HepG2 (cell line): ENCODE data around the gene MX2. TPM values are rescaled to one million over a fixed set of nuclear protein-coding genes. Genes with fewer than 3 reads are reported as not detected.

Experiments used
- ATAC-seq: fragments of 200-7000 bp; cut with Tn5 transposase; 3 replicates; pipeline ENCODE4 v1.9.1; 2020; ENCODE audit warnings: mild to moderate bottlenecking, moderate library complexity
- BruUV-seq: library from RNA; stranded (reverse); fragments of 400-500 nt; replicated peaks from 2 replicates; lab custom pipeline; 2021; lab: Mats Ljungman, UMichigan
- CTCF ChIA-PET: fragments of 300-600 bp; formaldehyde crosslinking; extraction: SDS; loops from one replicate; lab custom pipeline; 2021; ENCODE audit warnings: low total read pairs, inconsistent platforms, low intra/inter-chr PET ratio; lab: Yijun Ruan, JAX
- POLR2A ChIA-PET: fragments of 350-600 bp; sonication (Branson Sonifier 250); formaldehyde crosslinking; loops from one replicate; lab custom pipeline; 2020; ENCODE audit warnings: antibody characterized with exemption, inconsistent platforms; lab: Yijun Ruan, JAX
- DNase-seq: peaks from one replicate; pipeline ENCODE4 v3.0.0-alpha.2; 2015; ENCODE audit warnings: low spot score
- FAIRE-seq: peaks from 3 replicates; lab custom pipeline; 2011; peaks lifted over from hg19 to GRCh38; lab: Jason Lieb, UNC
- H2AFZ ChIP-seq: one replicate; pipeline ENCODE4 v1.6.1; 2011; ENCODE audit warnings: low read length, inconsistent platforms
- H3K27ac ChIP-seq: fragments of 300-600 bp; 3 replicates; pipeline ENCODE4 v1.8.0; 2011; ENCODE audit warnings: mixed run types, mild to moderate bottlenecking, mixed read lengths, low read length, inconsistent platforms; ENCODE audit not compliant: insufficient read depth; ENCODE audit errors: extremely low read length
- H3K27me3 ChIP-seq, 2 experiments: fragments of 200-600 bp in 1 of 2; 2 replicates in 1 of 2; 3 replicates in 1 of 2; pipeline versions ENCODE4 v1.6.0 to v1.8.0; 2011; ENCODE audit warnings: low read length in 2 of 2, mild to moderate bottlenecking in 2 of 2, moderate library complexity in 2 of 2, inconsistent platforms in 1 of 2; ENCODE audit not compliant: insufficient read depth in 2 of 2, control insufficient read depth in 1 of 2
- H3K36me3 ChIP-seq, 2 experiments: fragments of 200-600 bp in 1 of 2; replicated peaks in 1 of 2; 2 replicates in 1 of 2; 3 replicates in 1 of 2; pipeline versions ENCODE4 v1.5.1 to v1.8.0; 2011; ENCODE audit warnings: low read length in 2 of 2, inconsistent platforms in 1 of 2; ENCODE audit not compliant: insufficient read depth in 2 of 2, control insufficient read depth in 1 of 2
- H3K4me1 ChIP-seq: 2 replicates; pipeline ENCODE4 v1.5.1; 2012; ENCODE audit warnings: low read length, inconsistent platforms; ENCODE audit not compliant: insufficient read depth
- H3K4me2 ChIP-seq: 2 replicates; pipeline ENCODE4 v1.6.0; 2011; ENCODE audit warnings: low read depth, low read length, inconsistent platforms
- H3K4me3 ChIP-seq, 3 experiments: fragments of 200-600 bp in 1 of 3; sonication (generic), shearing (Covaris generic) in 1 of 3; replicated peaks in 1 of 3; 2 replicates each; pipeline ENCODE4 v1.5.1; 2011 to 2016; ENCODE audit warnings: low read length in 3 of 3, inconsistent platforms in 2 of 3, low read depth in 2 of 3, mild to moderate bottlenecking in 2 of 3, control low read depth in 1 of 3, mixed read lengths in 1 of 3; ENCODE audit not compliant: insufficient read depth in 1 of 3
- H3K79me2 ChIP-seq: one replicate; pipeline ENCODE4 v1.6.1; 2011; ENCODE audit warnings: low read length, inconsistent platforms; ENCODE audit not compliant: insufficient read depth
- H3K9ac ChIP-seq: 2 replicates; pipeline ENCODE4 v1.6.0; 2011; ENCODE audit warnings: mild to moderate bottlenecking, low read depth, low read length, inconsistent platforms; ENCODE audit not compliant: insufficient read depth
- H3K9me3 ChIP-seq: 2 replicates; pipeline ENCODE4 v1.5.1; 2012; ENCODE audit warnings: mild to moderate bottlenecking, low read length
- H4K20me1 ChIP-seq: 2 replicates; pipeline ENCODE4 v1.6.0; 2011; ENCODE audit warnings: inconsistent platforms, mild to moderate bottlenecking, low read length, moderate library complexity; ENCODE audit not compliant: insufficient read depth
- BRCA1 ChIP-seq: sonication (generic); formaldehyde crosslinking; IDR thresholded peaks from 2 replicates; pipeline ENCODE4 v1.4.0; 2020; ENCODE audit warnings: missing genetic modification reagents
- JDP2 ChIP-seq: sonication (generic); formaldehyde crosslinking; IDR thresholded peaks from 2 replicates; pipeline ENCODE4 v1.8.1; 2022; ENCODE audit warnings: missing genetic modification reagents, borderline replicate concordance
- KDM1A ChIP-seq: IDR thresholded peaks from 2 replicates; pipeline ENCODE4 v1.6.1; 2016; ENCODE audit warnings: missing compliant biosample characterization
- PRDM4 ChIP-seq: sonication (generic); formaldehyde crosslinking; IDR thresholded peaks from 2 replicates; pipeline ENCODE4 v1.9.0; 2021; ENCODE audit warnings: missing genetic modification reagents, borderline replicate concordance
- RBM39 ChIP-seq: fragments of 200-400 bp; formaldehyde crosslinking; IDR thresholded peaks from one replicate; pipeline ENCODE4 v1.6.1; 2018; ENCODE audit warnings: antibody characterized with exemption, mild to moderate bottlenecking, low read depth, low read length; ENCODE audit not compliant: poor library complexity, severe bottlenecking
- ZBTB2 ChIP-seq: sonication (generic); formaldehyde crosslinking; IDR thresholded peaks from 2 replicates; pipeline ENCODE4 v1.8.0; 2022; ENCODE audit warnings: low read depth, missing genetic modification reagents
- ZNF12 ChIP-seq: sonication (generic); formaldehyde crosslinking; IDR thresholded peaks from 2 replicates; pipeline ENCODE4 v1.5.0; 2020; ENCODE audit warnings: missing genetic modification reagents
- ZNF136 ChIP-seq: sonication (generic); formaldehyde crosslinking; IDR thresholded peaks from 2 replicates; pipeline ENCODE4 v1.8.1; 2022; ENCODE audit warnings: low read depth, mild to moderate bottlenecking, moderate library complexity, missing genetic modification reagents
- ZNF280B ChIP-seq: sonication (generic); formaldehyde crosslinking; IDR thresholded peaks from 2 replicates; pipeline ENCODE4 v1.5.0; 2020; ENCODE audit warnings: missing genetic modification reagents, mild to moderate bottlenecking, borderline replicate concordance
- ZNF512 ChIP-seq: sonication (generic); formaldehyde crosslinking; IDR thresholded peaks from 2 replicates; pipeline ENCODE4 v1.4.0; 2020; ENCODE audit warnings: mild to moderate bottlenecking, missing genetic modification reagents
- whole genome bisulfite sequencing: methylation state at CpG from one replicate; pipeline ENCODE4 v1.1.6; 2017; ENCODE audit warnings: low lambda C conversion rate; 5-methylcytosine and 5-hydroxymethylcytosine counted together
- in situ Hi-C: cut with HindIII; loops from 2 replicates; pipeline ENCODE4 v1.10.0; 2017; ENCODE audit warnings: low pct_unique_long_range_greater_than_20kb; ENCODE audit not compliant: extremely low pct_ligation_motif_present
- intact Hi-C: fragments of 100-400 bp; cut with micrococcal nuclease; formaldehyde crosslinking; loops from one replicate; pipeline ENCODE4 v1.10.0; 2022; ENCODE audit not compliant: unreplicated experiment
- polyA plus RNA-seq, 8 experiments: library from polyadenylated mRNA; depleted of rRNA in 3 of 8; stranded (reverse) in 7 of 8; unstranded in 1 of 8; fragments of >200 nt; fragmentation: Illumina TruSeq in 4 of 8; extraction: Trizol in 4 of 8; gene quantifications; 2 replicates each; pipeline versions ENCODE4 v1.2.1 to v1.2.3, GENCODE V29; 2011 to 2016; ENCODE audit warnings: low read depth in 4 of 8, missing spikeins in 1 of 8, mixed read lengths in 1 of 8; ENCODE audit not compliant: insufficient read depth in 1 of 8
- total RNA-seq, 5 experiments: library from RNA; depleted of rRNA; stranded (reverse); fragments of >200 nt; fragmentation: Illumina TruSeq; extraction: Trizol; gene quantifications; 2 replicates each; pipeline ENCODE4 v1.2.3, GENCODE V29; 2016; ENCODE audit warnings: low read depth in 1 of 5

Gene MX2
- total and polyA plus RNA-seq, 2 of the 13 experiments (the other 11 are each of a cell fraction or from before 2014, with no cell fraction given), result 24.0 to 35.7 TPM

DNA sequence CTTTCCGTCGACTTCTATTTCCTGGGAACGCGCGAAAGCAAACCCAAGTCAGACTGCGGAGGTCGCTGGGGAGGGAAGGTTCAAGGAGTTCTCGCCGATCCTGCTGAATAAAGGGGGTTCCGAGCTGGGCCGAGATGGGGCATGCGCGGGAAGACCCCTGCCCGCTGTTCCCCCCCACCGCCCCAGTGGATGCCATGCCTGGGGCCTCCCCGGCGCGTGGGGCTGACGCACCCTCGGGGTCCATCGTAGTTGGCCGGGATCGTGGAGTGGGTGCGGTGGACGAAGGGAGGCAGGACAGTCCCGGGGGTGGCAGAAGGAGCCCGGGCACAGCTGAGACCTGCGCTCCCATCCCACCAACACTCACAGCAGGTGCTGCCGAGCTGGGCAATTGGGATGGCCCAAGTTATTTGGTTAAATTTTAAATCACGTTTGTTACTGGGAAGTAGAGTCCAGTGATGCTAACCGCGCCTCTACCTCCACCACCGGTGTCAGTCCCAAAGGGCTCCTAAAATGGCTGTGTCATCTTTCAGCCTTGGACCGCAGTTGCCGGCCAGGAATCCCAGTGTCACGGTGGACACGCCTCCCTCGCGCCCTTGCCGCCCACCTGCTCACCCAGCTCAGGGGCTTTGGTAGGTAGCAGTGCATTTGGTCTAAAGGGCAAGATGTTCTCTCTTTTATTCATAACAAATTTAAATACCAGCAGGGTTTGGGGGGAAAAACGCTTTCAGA is 65.0 kb downstream of the MX2 start:
- Histone ChIP-seq H3K79me2 (no peaks in the 10 kb centered on the region), H2AFZ (no peak overlapping the region), H3K4me1 (peaks cover 7% of the 10 kb centered on the region), H3K27ac (no peak overlapping the region), H3K4me2 (peak overlapping the region; percentile 42; the same call in 1 of the 2 replicates), H3K36me3 (no peaks in the 10 kb centered on the region), H3K9ac (no peak overlapping the region), H3K4me3 (no peak overlapping the region; a peak in 1 of 6 replicates), H3K27me3 (no peaks in the 10 kb centered on the region), H4K20me1 (no peaks in the 10 kb centered on the region), H3K9me3 (no peaks in the 10 kb centered on the region)
- intact Hi-C loops (no loop called here), in situ Hi-C loops (no loop called here)
- POLR2A ChIA-PET, result no interaction called here
- CTCF ChIA-PET, result no interaction called here
- no peak for TF ChIP-seq ZNF12
- no peak for TF ChIP-seq JDP2 (CRISPR knock-in tag)
- no peak for TF ChIP-seq ZNF512 (CRISPR knock-in tag)
- TF ChIP-seq RBM39, result no peak
- TF ChIP-seq BRCA1 (CRISPR knock-in tag), result no peak
- no peak for TF ChIP-seq PRDM4
- TF ChIP-seq ZNF280B (CRISPR knock-in tag), result no peak
- no peak for TF ChIP-seq KDM1A (CRISPR knock-in tag)
- TF ChIP-seq ZBTB2 (CRISPR knock-in tag), result no peak
- TF ChIP-seq ZNF136 (CRISPR knock-in tag), result no peak
- 89% methylated on average over 34 of the region's 41 CpGs for WGBS
- FAIRE-seq, result no peak
- no peak for ATAC-seq
- BruUV-seq, result no TSS peak
- no peak for DNase-seq
